Activated naive CD8-positive, alpha-beta T cell treated with anti-CD3 and anti-CD28 coated beads, Interleukin-2, amount 10 ng/mL, durations not matched to agents 7 days and 5 days (primary cell): Measurements from ENCODE around the gene MAPK8. TPM values are rescaled to one million over a fixed set of nuclear protein-coding genes. Genes with fewer than 3 reads are reported as not detected.

Experiments
- ATAC-seq: fragments of 150-1000 bp; cut with Tn5 transposase; one replicate; pipeline ENCODE4 v1.10.0; 2021; ENCODE audit warnings: low read depth, moderate library complexity
- POLR2A ChIA-PET: fragments of 350-600 bp; sonication (Branson Sonifier 250); formaldehyde crosslinking; loops from one replicate; lab custom pipeline; 2021; ENCODE audit warnings: antibody characterized with exemption; lab: Charles Lee
- DNase-seq: peaks from one replicate; pipeline ENCODE4 v3.0.0; 2021
- H3K27ac Mint-ChIP-seq: one replicate; pipeline ENCODE4 v1.8.0; 2022; ENCODE audit warnings: mild to moderate bottlenecking, mixed read lengths
- H3K27me3 Mint-ChIP-seq: one replicate; pipeline ENCODE4 v1.8.0; 2022; ENCODE audit warnings: mild to moderate bottlenecking, moderate library complexity, mixed read lengths
- H3K36me3 Mint-ChIP-seq: one replicate; pipeline ENCODE4 v1.8.0; 2021; ENCODE audit warnings: mild to moderate bottlenecking, mixed read lengths
- H3K4me1 Mint-ChIP-seq: one replicate; pipeline ENCODE4 v1.8.0; 2021; ENCODE audit warnings: mixed read lengths
- H3K4me3 Mint-ChIP-seq: one replicate; pipeline ENCODE4 v1.8.0; 2022; ENCODE audit warnings: mild to moderate bottlenecking, moderate library complexity, mixed read lengths
- H3K9me3 Mint-ChIP-seq: one replicate; pipeline ENCODE4 v1.8.0; 2021; ENCODE audit warnings: mixed read lengths
- total RNA-seq, 2 experiments: library from RNA; stranded (reverse); gene quantifications; one replicate each; pipeline ENCODE4 v1.2.3, GENCODE V29; 2021

Gene MAPK8
- total RNA-seq, 2 experiments from 2014 or later, result 32.7 to 34.5 TPM

DNA sequence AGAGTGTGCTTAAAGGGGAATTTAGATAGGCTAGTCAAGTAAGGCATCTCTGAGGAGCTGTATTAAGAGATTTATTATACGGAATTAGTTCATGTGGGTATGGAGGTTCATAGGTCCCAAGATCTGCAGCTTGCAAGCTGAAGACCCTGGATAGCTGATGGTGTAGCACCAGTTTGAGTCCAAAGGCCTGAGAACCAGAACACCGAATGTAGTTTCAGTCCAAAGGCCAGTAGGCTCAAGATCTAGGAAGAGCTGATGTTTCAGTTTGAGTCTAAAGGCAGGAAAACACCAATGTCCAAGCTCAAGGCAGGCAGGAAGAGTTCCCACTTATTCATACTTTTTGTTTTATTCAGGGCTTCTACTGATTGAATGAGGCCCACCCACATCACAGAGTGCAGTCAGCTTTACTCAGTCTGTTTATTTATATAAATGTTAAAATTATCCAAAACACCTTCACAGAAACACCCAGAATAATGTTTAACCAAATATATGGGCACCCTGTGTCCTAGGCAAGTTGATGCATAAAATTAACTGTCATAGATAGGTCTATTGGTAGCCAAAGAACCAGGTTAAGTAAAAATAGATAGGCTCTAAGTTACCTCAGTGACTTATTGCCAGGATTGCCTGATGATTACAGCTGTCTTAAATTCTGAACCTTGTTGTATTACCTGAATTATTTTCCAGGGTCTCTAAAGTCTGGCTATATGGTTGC is 83.5 kb downstream of the MAPK8 start:
- no peak for ATAC-seq
- Mint-ChIP-seq H3K27me3 (no peaks in the 10 kb centered on the region), H3K27ac (peak overlapping the region; percentile 4), H3K36me3 (peaks cover 7% of the 10 kb centered on the region), H3K4me1 (peaks cover 38% of the 10 kb centered on the region), H3K4me3 (no peak overlapping the region), H3K9me3 (no peaks in the 10 kb centered on the region)
- POLR2A ChIA-PET, result no interaction called here
- DNase-seq, result no peak

- POLR2A ChIA-PET, result no interaction called here
- no peaks in the 10 kb centered on the region for H3K9me3 Mint-ChIP-seq
- H3K36me3 Mint-ChIP-seq, result peaks cover 7% of the 10 kb centered on the region
- no peak overlapping the region for H3K4me3 Mint-ChIP-seq
- ATAC-seq, result no peak
- no peak for DNase-seq
- no peaks in the 10 kb centered on the region for H3K27me3 Mint-ChIP-seq
- peak overlapping the region; percentile 69 for H3K27ac Mint-ChIP-seq
- peaks cover 38% of the 10 kb centered on the region for H3K4me1 Mint-ChIP-seq
Observed at GRCh38 chr10:48390558-48390871, 84.0 kb downstream of the MAPK8 start.

- H3K4me1 Mint-ChIP-seq, result peaks cover 38% of the 10 kb centered on the region
- ATAC-seq (peak; percentile 89), DNase-seq (no peak)
- H3K9me3 Mint-ChIP-seq, result no peaks in the 10 kb centered on the region
- H3K4me3 Mint-ChIP-seq, result peak overlapping the region; percentile 48
- H3K36me3 Mint-ChIP-seq, result peaks cover 5% of the 10 kb centered on the region
- peak overlapping the region; percentile 69 for H3K27ac Mint-ChIP-seq
- POLR2A ChIA-PET, result no interaction called here
- H3K27me3 Mint-ChIP-seq, result no peaks in the 10 kb centered on the region
Observed at GRCh38 chr10:48390933-48391845, 84.7 kb downstream of the MAPK8 start.

GRCh38 chr10:48391994-48392393 is 85.5 kb downstream of the MAPK8 start:
- H3K4me1 Mint-ChIP-seq, result peaks cover 38% of the 10 kb centered on the region
- no peaks in the 10 kb centered on the region for H3K27me3 Mint-ChIP-seq
- no peak for DNase-seq
- no peak overlapping the region for H3K27ac Mint-ChIP-seq
- no peak overlapping the region for H3K4me3 Mint-ChIP-seq
- peaks cover 5% of the 10 kb centered on the region for H3K36me3 Mint-ChIP-seq
- no peaks in the 10 kb centered on the region for H3K9me3 Mint-ChIP-seq
- no peak for ATAC-seq
- POLR2A ChIA-PET, result no interaction called here

DNA sequence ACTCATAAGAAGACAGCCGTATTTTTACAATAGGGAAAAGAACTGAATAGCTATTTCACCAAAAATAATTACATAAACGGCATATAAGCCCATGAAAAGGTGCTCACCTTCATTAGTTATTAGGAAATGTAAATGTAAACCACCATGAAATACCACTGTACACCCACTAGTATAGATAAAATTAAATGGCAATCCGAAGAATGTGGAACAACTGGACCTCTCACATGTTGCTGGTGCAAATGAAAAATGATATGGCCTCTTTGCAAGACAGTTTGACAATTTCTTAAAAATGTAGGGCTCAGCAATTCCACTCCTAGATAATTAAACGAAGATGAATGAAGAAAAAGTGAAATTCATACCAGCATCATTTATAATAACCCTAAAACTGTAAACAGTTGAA is 91.8 kb downstream of the MAPK8 start:
- no peaks in the 10 kb centered on the region for H3K9me3 Mint-ChIP-seq
- DNase-seq, result no peak
- no peak for ATAC-seq
- peaks cover 9% of the 10 kb centered on the region for H3K4me1 Mint-ChIP-seq
- POLR2A ChIA-PET, result no interaction called here
- no peak overlapping the region for H3K4me3 Mint-ChIP-seq
- H3K27ac Mint-ChIP-seq, result no peak overlapping the region
- H3K36me3 Mint-ChIP-seq, result no peaks in the 10 kb centered on the region
- no peaks in the 10 kb centered on the region for H3K27me3 Mint-ChIP-seq

DNA sequence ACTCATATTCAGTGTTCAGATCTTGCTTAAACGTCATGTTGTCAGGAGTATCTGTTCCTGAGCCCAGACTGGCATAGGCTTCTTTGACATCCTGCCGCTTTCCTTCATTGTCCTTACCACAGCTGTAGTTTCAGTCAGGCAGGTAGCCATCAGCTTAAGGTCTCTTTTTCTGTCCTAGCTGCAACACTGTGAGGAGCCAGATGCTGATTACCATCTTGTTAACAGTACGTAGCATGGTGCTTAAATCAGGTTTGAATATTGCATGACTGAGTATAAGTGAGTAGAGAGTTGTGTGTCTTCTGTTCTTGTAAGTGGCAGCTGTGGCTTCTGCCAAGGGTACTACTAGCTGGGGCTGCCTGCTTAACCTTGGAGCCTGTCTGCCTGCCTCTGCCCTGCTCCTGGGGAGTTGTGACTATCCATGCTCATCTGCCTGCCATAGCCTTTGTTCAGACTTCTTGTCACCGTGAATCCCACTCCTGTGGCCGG is 92.6 kb downstream of the MAPK8 start:
- peaks cover 9% of the 10 kb centered on the region for H3K4me1 Mint-ChIP-seq
- no peaks in the 10 kb centered on the region for H3K27me3 Mint-ChIP-seq
- ATAC-seq, result no peak
- no peak for DNase-seq
- H3K9me3 Mint-ChIP-seq, result no peaks in the 10 kb centered on the region
- POLR2A ChIA-PET, result no interaction called here
- no peak overlapping the region for H3K4me3 Mint-ChIP-seq
- H3K36me3 Mint-ChIP-seq, result no peaks in the 10 kb centered on the region
- no peak overlapping the region for H3K27ac Mint-ChIP-seq

DNA sequence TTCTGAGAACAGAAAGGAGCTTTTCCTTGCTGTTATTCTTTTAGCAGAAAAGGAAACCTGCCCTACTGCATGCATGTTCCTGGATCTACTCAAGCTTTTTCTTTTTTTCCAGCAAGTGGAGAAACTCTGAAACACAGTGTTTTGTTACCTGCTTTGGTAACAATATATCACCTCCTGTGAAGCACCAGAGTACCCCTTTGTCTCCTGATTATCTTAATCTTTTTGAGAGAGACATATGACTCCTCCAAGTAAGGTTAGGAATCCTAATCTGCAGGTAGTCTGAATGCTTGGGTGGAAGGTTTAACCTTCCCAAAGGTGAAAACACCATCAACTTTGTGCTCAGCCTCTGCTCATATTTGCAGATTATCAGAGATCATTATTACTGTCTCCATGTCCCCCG is 93.1 kb downstream of the MAPK8 start:
- Mint-ChIP-seq H3K36me3 (peaks cover 2% of the 10 kb centered on the region), H3K9me3 (no peaks in the 10 kb centered on the region), H3K4me3 (no peak overlapping the region), H3K4me1 (peaks cover 9% of the 10 kb centered on the region), H3K27me3 (no peaks in the 10 kb centered on the region), H3K27ac (no peak overlapping the region)
- DNase-seq (no peak), ATAC-seq (no peak)
- POLR2A ChIA-PET, result no interaction called here

DNA sequence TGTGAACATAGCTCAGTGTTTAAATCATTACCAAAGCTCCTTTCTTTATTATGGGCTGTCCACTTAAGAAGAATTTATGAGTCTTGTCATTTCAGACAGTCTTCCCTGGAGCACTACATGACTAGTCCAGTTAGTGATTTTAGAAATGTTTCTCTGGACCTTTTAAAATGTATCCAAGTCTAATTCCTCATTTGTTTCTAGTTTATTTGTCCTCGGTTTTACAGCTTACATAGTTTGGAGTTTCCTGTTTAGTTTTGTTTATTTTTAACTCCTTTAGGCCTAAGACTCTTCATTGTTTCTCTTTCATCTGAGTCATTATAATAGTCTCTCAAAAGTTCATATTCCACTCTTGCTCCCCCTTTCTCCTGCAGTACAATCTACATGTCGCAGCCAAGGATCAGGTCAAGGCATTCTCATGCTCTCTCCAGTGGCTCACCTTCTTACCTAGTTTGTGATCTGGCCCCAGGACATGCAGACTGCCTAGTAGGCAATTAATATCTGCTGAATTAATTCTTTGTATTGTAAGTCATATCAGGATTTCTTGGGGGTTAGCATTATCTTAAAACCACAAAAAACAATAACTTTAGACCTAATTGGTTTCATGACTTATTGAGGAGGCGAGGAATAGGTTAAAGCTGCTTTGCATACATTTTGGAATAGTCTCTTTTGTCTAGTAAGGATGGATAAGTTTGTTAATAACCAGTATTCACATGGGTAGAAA is 93.8 kb downstream of the MAPK8 start:
- DNase-seq (no peak), ATAC-seq (no peak)
- Mint-ChIP-seq H3K36me3 (peaks cover 3% of the 10 kb centered on the region), H3K9me3 (no peaks in the 10 kb centered on the region), H3K27me3 (no peaks in the 10 kb centered on the region), H3K4me1 (peaks cover 9% of the 10 kb centered on the region), H3K27ac (no peak overlapping the region), H3K4me3 (no peak overlapping the region)
- POLR2A ChIA-PET, result no interaction called here

DNA sequence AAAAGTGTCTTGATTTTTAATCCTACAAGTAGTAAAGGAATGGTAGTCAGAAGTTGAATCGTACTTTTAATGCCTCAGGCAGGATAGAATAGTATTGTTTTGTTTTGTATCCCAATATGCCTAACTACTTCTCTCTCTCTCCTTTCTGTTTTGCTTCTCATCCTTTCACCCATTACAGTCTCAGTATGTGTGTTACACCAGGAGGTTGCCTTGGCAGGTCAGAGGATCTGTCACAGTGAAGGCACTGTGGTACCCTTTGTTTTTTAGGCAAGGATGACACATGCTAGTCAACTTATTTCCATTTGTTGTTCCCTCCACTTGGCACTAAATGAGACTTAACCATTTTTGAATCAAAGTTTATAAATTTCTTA is 94.4 kb downstream of the MAPK8 start:
- no peak overlapping the region for H3K27ac Mint-ChIP-seq
- ATAC-seq (no peak), DNase-seq (no peak)
- no peaks in the 10 kb centered on the region for H3K9me3 Mint-ChIP-seq
- no peak overlapping the region for H3K4me3 Mint-ChIP-seq
- H3K4me1 Mint-ChIP-seq, result peaks cover 9% of the 10 kb centered on the region
- POLR2A ChIA-PET, result no interaction called here
- H3K27me3 Mint-ChIP-seq, result no peaks in the 10 kb centered on the region
- H3K36me3 Mint-ChIP-seq, result peaks cover 3% of the 10 kb centered on the region

DNA sequence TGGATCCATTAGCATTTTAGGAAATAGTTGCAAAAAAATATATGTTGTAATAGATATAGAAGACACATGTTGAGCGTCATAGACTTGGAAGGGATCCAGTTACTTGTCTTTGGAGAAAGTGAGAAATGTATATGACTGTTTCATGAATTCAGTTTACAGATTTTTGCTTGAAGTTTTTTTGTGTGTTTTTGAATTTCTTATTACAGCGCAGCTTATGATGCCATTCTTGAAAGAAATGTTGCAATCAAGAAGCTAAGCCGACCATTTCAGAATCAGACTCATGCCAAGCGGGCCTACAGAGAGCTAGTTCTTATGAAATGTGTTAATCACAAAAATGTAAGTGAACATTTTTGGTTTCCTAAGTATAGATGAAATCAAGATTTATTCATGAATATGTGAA is 98.2 kb downstream of the MAPK8 start:
- H3K4me3 Mint-ChIP-seq, result no peak overlapping the region
- no peak overlapping the region for H3K27ac Mint-ChIP-seq
- POLR2A ChIA-PET, result no interaction called here
- H3K4me1 Mint-ChIP-seq, result peaks cover 5% of the 10 kb centered on the region
- no peaks in the 10 kb centered on the region for H3K9me3 Mint-ChIP-seq
- H3K36me3 Mint-ChIP-seq, result peaks cover 3% of the 10 kb centered on the region
- H3K27me3 Mint-ChIP-seq, result no peaks in the 10 kb centered on the region
- ATAC-seq (no peak), DNase-seq (no peak)

DNA sequence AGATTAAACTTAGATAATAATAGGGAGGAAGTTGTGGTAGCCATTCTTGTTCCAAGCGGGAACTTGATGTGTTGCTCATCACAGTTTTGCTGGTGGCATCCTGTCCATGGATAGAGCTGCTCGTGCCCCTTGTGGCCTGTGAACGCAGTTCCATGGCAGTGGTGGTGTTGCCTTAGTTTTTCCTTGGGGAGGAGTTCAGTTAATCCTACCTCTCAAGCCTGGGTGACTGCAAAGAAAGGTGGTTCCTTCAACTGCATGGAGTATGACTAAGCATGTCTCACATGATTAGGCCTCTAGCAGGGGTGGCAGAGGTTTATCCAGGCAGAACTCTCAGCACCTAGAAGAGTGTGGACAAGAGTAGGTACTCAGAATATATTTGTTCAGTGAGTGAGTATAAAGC is 99.7 kb downstream of the MAPK8 start:
- Mint-ChIP-seq H3K9me3 (no peaks in the 10 kb centered on the region), H3K27me3 (no peaks in the 10 kb centered on the region), H3K27ac (no peak overlapping the region), H3K4me1 (peaks cover 1% of the 10 kb centered on the region), H3K36me3 (peaks cover 15% of the 10 kb centered on the region), H3K4me3 (no peak overlapping the region)
- no peak for DNase-seq
- no peak for ATAC-seq
- POLR2A ChIA-PET, result no interaction called here

DNA sequence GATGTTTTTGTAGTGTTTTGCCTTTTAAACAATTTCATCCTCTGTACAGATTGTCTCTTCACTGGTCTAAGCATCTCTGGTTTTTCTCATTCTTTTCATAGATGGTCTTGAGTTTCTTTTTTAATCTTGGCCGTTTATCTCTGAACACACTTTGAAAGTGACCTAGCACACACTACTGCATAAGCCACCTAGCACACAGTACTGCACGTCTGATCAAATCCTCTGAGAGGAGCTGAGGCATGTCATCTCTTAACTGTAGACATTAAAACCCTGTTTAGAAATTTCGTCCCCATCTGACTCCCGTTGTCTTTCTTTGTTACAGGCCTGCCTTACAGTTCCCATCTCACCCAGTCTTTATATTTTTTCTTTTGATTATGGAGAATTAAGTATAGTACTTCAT is 100.2 kb downstream of the MAPK8 start:
- Mint-ChIP-seq H3K4me1 (peaks cover 1% of the 10 kb centered on the region), H3K36me3 (peaks cover 16% of the 10 kb centered on the region), H3K27me3 (no peaks in the 10 kb centered on the region), H3K9me3 (no peaks in the 10 kb centered on the region), H3K27ac (no peak overlapping the region), H3K4me3 (no peak overlapping the region)
- DNase-seq (no peak), ATAC-seq (no peak)
- POLR2A ChIA-PET, result no interaction called here

DNA sequence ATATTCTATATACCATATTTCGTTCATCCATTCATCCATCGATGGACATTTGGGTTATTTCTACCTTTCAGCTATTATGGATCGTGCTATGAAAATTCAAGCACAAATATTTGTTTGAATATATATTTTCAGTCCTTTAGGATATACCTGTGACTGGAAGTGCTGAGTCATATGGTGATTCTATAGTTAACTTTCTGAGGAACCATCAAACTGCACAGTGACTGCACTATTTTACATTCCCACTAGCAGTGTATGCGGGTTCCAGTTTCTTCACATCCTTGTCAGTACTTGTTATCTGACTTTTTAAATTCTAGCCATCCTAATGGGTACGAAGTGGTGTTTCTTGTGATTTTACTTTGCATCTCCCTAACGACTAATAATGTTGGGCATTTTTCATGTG is 104.0 kb downstream of the MAPK8 start:
- H3K4me3 Mint-ChIP-seq, result no peak overlapping the region
- peaks cover 35% of the 10 kb centered on the region for H3K36me3 Mint-ChIP-seq
- H3K27ac Mint-ChIP-seq, result no peak overlapping the region
- ATAC-seq (no peak), DNase-seq (no peak)
- no peaks in the 10 kb centered on the region for H3K27me3 Mint-ChIP-seq
- POLR2A ChIA-PET, result no interaction called here
- peaks cover 1% of the 10 kb centered on the region for H3K4me1 Mint-ChIP-seq
- H3K9me3 Mint-ChIP-seq, result peaks cover 10% of the 10 kb centered on the region
